Suppressor macrophage treated with lipopolysaccharide for 4 hours (primary cell): Measurements from ENCODE around the gene SLC25A48.

ENCODE experiments used
- DNase-seq: peaks from one replicate; pipeline ENCODE4 v3.0.0-alpha.2; 2020

The SLC25A48 gene

GRCh38 chr5:135885031-135885430 lies 50.6 kb downstream of the SLC25A48 start:
- DNase-seq, result no peak

- no peak for DNase-seq
Observed at GRCh38 chr5:135886136-135886535, 51.7 kb downstream of the SLC25A48 start.

GRCh38 chr5:135887447-135887864 lies 53.0 kb downstream of the SLC25A48 start:
- DNase-seq, result peak; percentile 78

GRCh38 chr5:135887881-135888614 lies 53.6 kb downstream of the SLC25A48 start:
- DNase-seq, result no peak

GRCh38 chr5:135890296-135890695 lies 55.8 kb downstream of the SLC25A48 start:
- DNase-seq, result no peak

- no peak for DNase-seq
Observed at GRCh38 chr5:135890867-135891266, 56.4 kb downstream of the SLC25A48 start.

- no peak for DNase-seq
Observed at GRCh38 chr5:135891268-135891667, 56.8 kb downstream of the SLC25A48 start.

GRCh38 chr5:135891791-135892190 lies 57.3 kb downstream of the SLC25A48 start:
- no peak for DNase-seq

- no peak for DNase-seq
Observed at GRCh38 chr5:135894276-135894675, 59.8 kb downstream of the SLC25A48 start.

GRCh38 chr5:135894789-135895188 lies 60.3 kb downstream of the SLC25A48 start:
- DNase-seq, result no peak

- DNase-seq, result no peak
Observed at GRCh38 chr5:135895474-135896006, 61.1 kb downstream of the SLC25A48 start, which contains the start of gene IL9. Gene IL9 (minus strand): TSS chr5:135895841. CDS start chr5:135895816, 25 bp downstream.

GRCh38 chr5:135898651-135899050 lies 64.2 kb downstream of the SLC25A48 start:
- DNase-seq, result no peak

- DNase-seq, result no peak
Observed at GRCh38 chr5:135900276-135900675, 65.8 kb downstream of the SLC25A48 start.

- no peak for DNase-seq
Observed at GRCh38 chr5:135901633-135902032, 67.2 kb downstream of the SLC25A48 start.

- DNase-seq, result no peak
Observed at GRCh38 chr5:135905144-135905543, 70.7 kb downstream of the SLC25A48 start.

GRCh38 chr5:135913713-135914626 lies 79.5 kb downstream of the SLC25A48 start:
- DNase-seq, result no peak

GRCh38 chr5:135915466-135916001 lies 81.1 kb downstream of the SLC25A48 start:
- no peak for DNase-seq

- no peak for DNase-seq
Observed at GRCh38 chr5:135916638-135917263, 82.3 kb downstream of the SLC25A48 start.

- DNase-seq, result no peak
Observed at GRCh38 chr5:135920199-135920598, 85.7 kb downstream of the SLC25A48 start.

GRCh38 chr5:135921388-135921787 lies 86.9 kb downstream of the SLC25A48 start:
- DNase-seq, result peak; percentile 24

GRCh38 chr5:135930029-135930948 lies 95.8 kb downstream of the SLC25A48 start:
- DNase-seq, result no peak

- DNase-seq, result no peak
Observed at GRCh38 chr5:135930949-135931295, 96.5 kb downstream of the SLC25A48 start.
